ENCODE data around the gene GPR132.

GPR132 gene

GRCh38 chr14:105100910-105101309, 35.7 kb upstream of the GPR132 start:
- TF ChIP-seq, protein P1, sequence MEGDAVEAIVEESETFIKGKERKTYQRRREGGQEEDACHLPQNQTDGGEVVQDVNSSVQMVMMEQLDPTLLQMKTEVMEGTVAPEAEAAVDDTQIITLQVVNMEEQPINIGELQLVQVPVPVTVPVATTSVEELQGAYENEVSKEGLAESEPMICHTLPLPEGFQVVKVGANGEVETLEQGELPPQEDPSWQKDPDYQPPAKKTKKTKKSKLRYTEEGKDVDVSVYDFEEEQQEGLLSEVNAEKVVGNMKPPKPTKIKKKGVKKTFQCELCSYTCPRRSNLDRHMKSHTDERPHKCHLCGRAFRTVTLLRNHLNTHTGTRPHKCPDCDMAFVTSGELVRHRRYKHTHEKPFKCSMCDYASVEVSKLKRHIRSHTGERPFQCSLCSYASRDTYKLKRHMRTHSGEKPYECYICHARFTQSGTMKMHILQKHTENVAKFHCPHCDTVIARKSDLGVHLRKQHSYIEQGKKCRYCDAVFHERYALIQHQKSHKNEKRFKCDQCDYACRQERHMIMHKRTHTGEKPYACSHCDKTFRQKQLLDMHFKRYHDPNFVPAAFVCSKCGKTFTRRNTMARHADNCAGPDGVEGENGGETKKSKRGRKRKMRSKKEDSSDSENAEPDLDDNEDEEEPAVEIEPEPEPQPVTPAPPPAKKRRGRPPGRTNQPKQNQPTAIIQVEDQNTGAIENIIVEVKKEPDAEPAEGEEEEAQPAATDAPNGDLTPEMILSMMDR (IDR thresholded peaks at IDR 0.05), result no peak

GRCh38 chr14:105099778-105100177, 34.5 kb upstream of the GPR132 start:
- TF ChIP-seq, protein P1 (IDR thresholded peaks at IDR 0.05), result no peak

DNA sequence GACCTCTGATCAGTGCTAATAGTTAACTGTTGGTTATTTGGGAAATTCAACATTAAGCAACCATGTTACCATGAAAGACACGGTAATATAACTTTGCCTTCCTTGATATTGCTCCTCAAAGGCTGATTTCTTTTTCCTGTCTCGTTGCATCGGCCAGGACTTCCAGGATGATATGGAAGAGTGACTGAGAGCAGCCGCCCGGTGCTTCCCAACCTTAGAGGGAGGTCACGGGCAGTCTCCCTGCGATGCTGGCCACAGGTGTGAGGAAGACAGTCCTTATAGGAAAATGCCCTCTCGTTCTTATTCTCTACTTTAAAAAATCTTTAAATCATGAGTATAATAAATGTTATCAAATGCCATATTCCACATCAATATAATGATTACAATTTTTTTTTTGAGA, 33.1 kb upstream of the GPR132 start:
- TF ChIP-seq, protein P1 (IDR thresholded peaks at IDR 0.05), result no peak

DNA sequence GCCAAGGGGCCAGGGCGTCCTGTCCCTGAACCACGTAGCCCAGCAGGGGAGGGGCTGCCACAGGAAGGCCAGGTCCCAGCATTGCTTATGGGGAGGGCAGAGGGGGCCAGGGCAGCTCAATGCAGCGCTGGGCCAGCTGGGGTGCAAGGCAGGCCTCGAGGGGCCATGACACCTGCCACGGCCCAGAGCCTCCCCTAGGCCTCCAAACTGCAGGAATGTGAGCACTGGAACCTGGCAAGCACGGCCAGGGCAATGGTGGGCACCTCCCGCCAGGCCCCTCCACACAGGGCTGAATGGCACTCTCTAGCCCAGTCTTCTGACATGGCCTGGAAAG, 32.5 kb upstream of the GPR132 start:
- TF ChIP-seq, protein P1 (IDR thresholded peaks at IDR 0.05), result no peak

- TF ChIP-seq, protein P1 (IDR thresholded peaks at IDR 0.05), result no peak
These were observed 31.1 kb upstream of the GPR132 start for GRCh38 chr14:105096206-105096875.

DNA sequence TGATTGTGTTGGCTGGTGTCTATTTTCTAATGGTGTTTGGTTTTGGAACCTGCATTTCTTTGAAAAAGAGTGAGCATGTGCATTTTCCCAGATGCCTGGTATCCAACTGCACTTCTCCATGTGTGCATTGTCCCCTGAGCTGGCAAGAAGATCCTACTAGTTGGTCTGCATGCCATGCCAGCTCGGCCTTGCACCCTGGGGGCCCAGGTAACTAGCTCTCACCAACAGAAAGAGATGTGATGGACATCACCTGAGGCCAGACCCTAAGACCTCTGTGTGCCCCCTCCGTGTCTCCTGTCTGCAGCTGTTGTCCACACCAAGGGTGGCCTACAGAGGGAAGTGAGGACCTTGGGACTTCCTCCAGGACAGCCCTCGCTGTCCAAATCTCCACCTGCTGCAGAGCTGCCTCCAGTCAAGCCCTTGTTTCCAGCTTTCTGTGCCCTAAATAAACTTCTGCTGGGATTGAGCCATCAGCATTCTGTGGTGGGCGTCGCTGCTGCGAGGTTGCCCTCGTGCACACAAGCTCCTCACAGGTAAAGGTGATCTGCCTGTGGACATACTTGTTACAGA, 30.1 kb upstream of the GPR132 start:
- TF ChIP-seq, protein P1 (IDR thresholded peaks at IDR 0.05), result no peak

DNA sequence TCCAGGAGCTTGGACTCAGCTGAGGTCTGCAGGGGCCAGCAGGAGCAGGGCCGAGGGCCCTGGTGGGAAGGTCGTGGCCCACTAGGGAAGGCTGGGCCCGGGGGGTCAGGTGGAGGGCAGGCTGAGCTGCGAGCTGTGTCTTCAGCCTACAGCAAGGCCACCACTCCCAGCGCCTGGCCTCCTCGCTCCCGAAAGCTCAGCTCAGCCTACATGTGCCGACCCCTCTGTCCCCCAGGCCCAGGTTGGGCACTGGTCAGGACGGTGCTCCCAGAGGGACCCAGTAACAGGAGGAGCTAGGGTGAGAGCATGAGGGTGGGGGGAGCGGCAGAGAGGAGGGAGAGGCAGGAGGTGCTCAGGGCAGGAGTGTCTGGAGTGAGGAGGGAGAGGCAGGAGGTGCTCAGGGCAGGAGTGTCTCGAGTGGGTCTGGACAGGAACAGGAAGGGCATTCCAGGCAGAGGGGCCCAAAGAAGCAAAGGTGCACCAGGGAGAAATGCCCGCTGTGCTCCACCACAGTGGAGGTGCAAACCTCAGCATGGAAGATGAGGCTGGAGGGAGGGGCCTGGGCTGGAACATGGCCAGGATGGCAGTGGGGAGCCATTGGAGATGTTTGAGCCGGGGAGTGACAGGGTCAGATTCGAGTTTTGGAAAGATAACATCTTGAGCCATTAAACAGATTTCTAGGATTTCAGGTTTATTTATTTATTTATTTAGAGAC, 29.1 kb upstream of the GPR132 start:
- TF ChIP-seq, protein P1 (IDR thresholded peaks at IDR 0.05), result no peak
